ENCODE measurements around the gene SATB2. TPM values are rescaled to one million over a fixed set of nuclear protein-coding genes. Genes with fewer than 3 reads are reported as not detected.

SATB2 gene
- total RNA-seq, 1 donor from 2014 or later: 0.67 TPM

- ChIA-PET POLR2A (no interaction called here), CTCF (no interaction called here)
- no peak for TF ChIP-seq CTCF (IDR thresholded peaks at IDR 0.05)
- intact Hi-C loops (cut with micrococcal nuclease): no loop called here
- no peak for DNase-seq
- no peaks in the 10 kb centered on the region for H3K4me1 Mint-ChIP-seq
- no peak for ATAC-seq (ENCODE audit: low read depth)
- no peaks in the 10 kb centered on the region for H3K9me3 Mint-ChIP-seq
- H3K36me3 Mint-ChIP-seq (ENCODE audit: low read depth): no peaks in the 10 kb centered on the region
- H3K27ac Mint-ChIP-seq: no peak overlapping the region
- no peaks in the 10 kb centered on the region for H3K27me3 Mint-ChIP-seq
- no peak overlapping the region for H3K4me3 Mint-ChIP-seq
Measured at GRCh38 chr2:199364153-199364552, 93.6 kb downstream of the SATB2 start.

- POLR2A ChIA-PET: no interaction called here
- CTCF ChIA-PET: no interaction called here
- Mint-ChIP-seq H3K27me3 (no peaks in the 10 kb centered on the region), H3K4me3 (no peak overlapping the region), H3K36me3 (ENCODE audit: low read depth) (no peaks in the 10 kb centered on the region), H3K27ac (no peak overlapping the region), H3K9me3 (no peaks in the 10 kb centered on the region), H3K4me1 (no peaks in the 10 kb centered on the region)
- intact Hi-C loops (cut with micrococcal nuclease): no loop called here
- DNase-seq (no peak), ATAC-seq (ENCODE audit: low read depth) (no peak)
- no peak for TF ChIP-seq CTCF (IDR thresholded peaks at IDR 0.05)
Measured at GRCh38 chr2:199356412-199356811, 101.3 kb downstream of the SATB2 start.

GRCh38 chr2:199348871-199349270, 108.9 kb downstream of the SATB2 start:
- intact Hi-C loops (cut with micrococcal nuclease): no loop called here
- CTCF ChIA-PET: no interaction called here
- H3K4me3 Mint-ChIP-seq: no peak overlapping the region
- DNase-seq (no peak), ATAC-seq (ENCODE audit: low read depth) (no peak)
- no peaks in the 10 kb centered on the region for H3K27me3 Mint-ChIP-seq
- H3K9me3 Mint-ChIP-seq: no peaks in the 10 kb centered on the region
- no peaks in the 10 kb centered on the region for H3K4me1 Mint-ChIP-seq
- no peak overlapping the region for H3K27ac Mint-ChIP-seq
- POLR2A ChIA-PET: no interaction called here
- TF ChIP-seq CTCF (IDR thresholded peaks at IDR 0.05): no peak
- H3K36me3 Mint-ChIP-seq (ENCODE audit: low read depth): no peaks in the 10 kb centered on the region

GRCh38 chr2:199344012-199344411, 113.7 kb downstream of the SATB2 start:
- CTCF ChIA-PET: no interaction called here
- H3K27ac Mint-ChIP-seq: no peak overlapping the region
- POLR2A ChIA-PET: no interaction called here

GRCh38 chr2:199342334-199342733, 115.4 kb downstream of the SATB2 start:
- Mint-ChIP-seq H3K4me1 (no peaks in the 10 kb centered on the region), H3K4me3 (no peak overlapping the region), H3K27ac (no peak overlapping the region), H3K27me3 (no peaks in the 10 kb centered on the region), H3K36me3 (ENCODE audit: low read depth) (no peaks in the 10 kb centered on the region), H3K9me3 (no peaks in the 10 kb centered on the region)
- TF ChIP-seq CTCF (IDR thresholded peaks at IDR 0.05): no peak
- ATAC-seq (ENCODE audit: low read depth) (no peak), DNase-seq (no peak)
- CTCF ChIA-PET: no interaction called here
- POLR2A ChIA-PET: no interaction called here
- intact Hi-C loops (cut with micrococcal nuclease): no loop called here

More at GRCh38 chr2:199344012-199344411, 113.7 kb downstream of the SATB2 start:
- Mint-ChIP-seq H3K27me3 (no peaks in the 10 kb centered on the region), H3K9me3 (no peaks in the 10 kb centered on the region), H3K4me1 (no peaks in the 10 kb centered on the region), H3K36me3 (ENCODE audit: low read depth) (no peaks in the 10 kb centered on the region), H3K4me3 (no peak overlapping the region)
- intact Hi-C loops (cut with micrococcal nuclease): no loop called here
- DNase-seq (no peak), ATAC-seq (ENCODE audit: low read depth) (no peak)
- TF ChIP-seq CTCF (IDR thresholded peaks at IDR 0.05): no peak
